HFFc6 (cell line): ENCODE results near the gene WDR90. TPM values are rescaled to one million over a fixed set of nuclear protein-coding genes. Genes with fewer than 3 reads are reported as not detected.
"Not testable (repeated sequence)": the region's sequence is repeated elsewhere in the genome, so short reads cannot be mapped to it uniquely, and the experiment has no call there.

Experiments
- DNase-seq: peaks from one replicate; pipeline ENCODE4 v3.0.0-alpha.2; 2018
- H3K27ac Mint-ChIP-seq: 2 replicates; pipeline ENCODE4 v1.8.0; 2020; ENCODE audit warnings: mild to moderate bottlenecking, mixed read lengths
- H3K27me3 Mint-ChIP-seq: 2 replicates; pipeline ENCODE4 v1.8.0; 2021; ENCODE audit warnings: mild to moderate bottlenecking, moderate library complexity, mixed read lengths; ENCODE audit not compliant: insufficient read depth
- H3K36me3 Mint-ChIP-seq: 2 replicates; pipeline ENCODE4 v1.8.0; 2021; ENCODE audit warnings: low read depth, mixed read lengths
- H3K4me1 Mint-ChIP-seq: 2 replicates; pipeline ENCODE4 v1.8.0; 2020; ENCODE audit warnings: low read depth, mixed read lengths
- H3K4me3 Mint-ChIP-seq: 2 replicates; pipeline ENCODE4 v1.8.0; 2020; ENCODE audit warnings: mild to moderate bottlenecking, moderate library complexity, mixed read lengths
- H3K9me3 Mint-ChIP-seq: 2 replicates; pipeline ENCODE4 v1.8.0; 2020; ENCODE audit warnings: mild to moderate bottlenecking, mixed read lengths
- CTCF ChIP-seq: fragments of 200-600 bp; sonication (generic); IDR thresholded peaks from 2 replicates; pipeline ENCODE4 v1.5.0; 2021; ENCODE audit warnings: antibody characterized with exemption, mild to moderate bottlenecking
- total RNA-seq, 6 experiments: library from RNA; stranded (reverse); fragmentation: NEBNext Ultra II Directional; extraction: Animal tissue kit (Norgen Biotek cat#: 25700); gene quantifications; 2 replicates in 1 of 6; 3 replicates in 5 of 6; pipeline ENCODE4 v1.2.3, GENCODE V29; 2021

The WDR90 gene
- total RNA-seq, 6 experiments from 2014 or later, result 11.6 to 19.0 (median 17.7) TPM

- Mint-ChIP-seq H3K4me1 (peaks cover 17% of the 10 kb centered on the region), H3K27ac (no peak overlapping the region), H3K36me3 (peaks cover 16% of the 10 kb centered on the region), H3K27me3 (peaks cover 8% of the 10 kb centered on the region), H3K9me3 (no peaks in the 10 kb centered on the region), H3K4me3 (no peak overlapping the region)
- no peak for TF ChIP-seq CTCF
- DNase-seq, result no peak
These were observed 37.5 kb downstream of the WDR90 start for GRCh38 chr16:686459-687260.

GRCh38 chr16:687499-687898 is 38.3 kb downstream of the WDR90 start:
- peaks cover 13% of the 10 kb centered on the region; the same call in 1 of the 2 replicates for H3K4me1 Mint-ChIP-seq
- no peak for TF ChIP-seq CTCF
- no peaks in the 10 kb centered on the region for H3K9me3 Mint-ChIP-seq
- DNase-seq, result no peak
- peaks cover 10% of the 10 kb centered on the region for H3K36me3 Mint-ChIP-seq
- H3K27me3 Mint-ChIP-seq, result peaks cover 9% of the 10 kb centered on the region
- no peak overlapping the region for H3K4me3 Mint-ChIP-seq
- no peak overlapping the region for H3K27ac Mint-ChIP-seq

- Mint-ChIP-seq H3K4me1 (peaks cover 11% of the 10 kb centered on the region; the same call in 1 of the 2 replicates), H3K27me3 (peaks cover 17% of the 10 kb centered on the region), H3K36me3 (peaks cover 9% of the 10 kb centered on the region), H3K27ac (peak overlapping the region; percentile 72), H3K9me3 (no peaks in the 10 kb centered on the region), H3K4me3 (peak overlapping the region; percentile 93)
- DNase-seq, result no peak
- TF ChIP-seq CTCF, result no peak
These were observed 40.2 kb downstream of the WDR90 start for GRCh38 chr16:689175-689897.

- peak overlapping the region; percentile 69; the same call in 1 of the 2 replicates for H3K4me3 Mint-ChIP-seq
These were observed 42.1 kb downstream of the WDR90 start for GRCh38 chr16:691242-691641.

GRCh38 chr16:692356-693108 is 43.4 kb downstream of the WDR90 start:
- no peak overlapping the region for H3K4me3 Mint-ChIP-seq
- no peaks in the 10 kb centered on the region for H3K36me3 Mint-ChIP-seq
- H3K4me1 Mint-ChIP-seq, result peaks cover 11% of the 10 kb centered on the region; the same call in 1 of the 2 replicates
- H3K9me3 Mint-ChIP-seq, result no peaks in the 10 kb centered on the region
- no peak for DNase-seq
- no peak for TF ChIP-seq CTCF
- H3K27me3 Mint-ChIP-seq, result peaks cover 25% of the 10 kb centered on the region
- H3K27ac Mint-ChIP-seq, result no peak overlapping the region

More at GRCh38 chr16:691242-691641, 42.1 kb downstream of the WDR90 start:
- H3K9me3 Mint-ChIP-seq, DNase-seq, H3K36me3 Mint-ChIP-seq, H3K27ac Mint-ChIP-seq: not testable (repeated sequence)
- Mint-ChIP-seq H3K27me3 (peaks cover 23% of the 10 kb centered on the region), H3K4me1 (peaks cover 11% of the 10 kb centered on the region; the same call in 1 of the 2 replicates)
